ENCODE data around the gene LBR. TPM values are rescaled to one million over a fixed set of nuclear protein-coding genes. Genes with fewer than 3 reads are reported as not detected.

Gene LBR
- total and polyA plus RNA-seq, 2 experiments from 2014 or later, result 50.6 to 91.3 TPM

GRCh38 chr1:225471453-225472301 lies 43.8 kb upstream of the LBR start:
- DNase-seq (ENCODE audit: low spot score), result no peak
- H3K4me3 ChIP-seq, result no peak overlapping the region
- H3K4me1 Mint-ChIP-seq, result peaks cover 12% of the 10 kb centered on the region

More at GRCh38 chr1:225471453-225472301, 43.8 kb upstream of the LBR start:
- Histone ChIP-seq H4K20me1 (replicated peaks; ENCODE audit: insufficient read depth) (no peaks in the 10 kb centered on the region), H3K9me2 (ENCODE audit: insufficient read depth) (no peaks in the 10 kb centered on the region), H3K79me2 (replicated peaks; ENCODE audit: insufficient read depth) (no peaks in the 10 kb centered on the region), H3F3A (replicated peaks; ENCODE audit: low read depth) (no peaks in the 10 kb centered on the region), H3K36me3 (ENCODE audit: insufficient read depth) (no peaks in the 10 kb centered on the region), H3K27me3 (ENCODE audit: insufficient read depth) (no peaks in the 10 kb centered on the region), H2AFZ (no peak overlapping the region), H3K4me1 (ENCODE audit: insufficient read depth) (peaks cover 5% of the 10 kb centered on the region; the same call in 1 of the 2 replicates), H3K4me2 (no peak overlapping the region), H3K27ac (ENCODE audit: low read depth) (no peak overlapping the region)
- ATAC-seq, result no peak
- TF ChIP-seq REST (IDR thresholded peaks at IDR 0.05; ENCODE audit: unreplicated experiment) (no peak), CTCF (conservative IDR thresholded peaks at IDR 0.05; ENCODE audit: low read depth in 2 of 2) (no peak), JUNB (IDR thresholded peaks at IDR 0.05; ENCODE audit: unreplicated experiment) (no peak), POLR2AphosphoS5 (IDR thresholded peaks at IDR 0.05; ENCODE audit: low read depth) (no peak), STAT1 (IDR thresholded peaks at IDR 0.05; ENCODE audit: unreplicated experiment) (no peak), EZH2 (IDR thresholded peaks at IDR 0.05; ENCODE audit: low read depth, unreplicated experiment) (no peak), ZNF331 (CRISPR knock-in tag; IDR thresholded peaks at IDR 0.05; ENCODE audit: low read depth) (no peak), ZNF462 (CRISPR knock-in tag; IDR thresholded peaks at IDR 0.05) (no peak), NANOG (IDR thresholded peaks at IDR 0.05; ENCODE audit: borderline replicate concordance) (no peak), ZNF114 (CRISPR knock-in tag; IDR thresholded peaks at IDR 0.05) (no peak), CREB1 (CRISPR knock-in tag; IDR thresholded peaks at IDR 0.05; ENCODE audit: low read depth) (no peak), ETS1 (IDR thresholded peaks at IDR 0.05) (no peak), EZH2phosphoT487 (IDR thresholded peaks at IDR 0.05; ENCODE audit: unreplicated experiment) (no peak)
- Mint-ChIP-seq H3K36me3 (ENCODE audit: low read depth) (no peaks in the 10 kb centered on the region; the same call in 2 of the 3 replicates), H3K4me3 (no peak overlapping the region), H3K27ac (no peak overlapping the region), H3K9me3 (peaks cover 3% of the 10 kb centered on the region; the same call in 1 of the 3 replicates), H3K27me3 (ENCODE audit: insufficient read depth, low read depth, poor library complexity) (peaks cover 17% of the 10 kb centered on the region)

Data from GM23338 (cell line).